Medulla oblongata (tissue), 1 donor: Measurements from ENCODE around the gene PAX2.
"Not testable (repeated sequence)": the region's sequence is repeated elsewhere in the genome, so short reads cannot be mapped to it uniquely, and the experiment has no call there.

Experiments
- DNase-seq: peaks from one replicate; pipeline ENCODE4 v3.0.0-alpha.2; 2015; ENCODE audit errors: extremely low spot score

Gene PAX2

DNA sequence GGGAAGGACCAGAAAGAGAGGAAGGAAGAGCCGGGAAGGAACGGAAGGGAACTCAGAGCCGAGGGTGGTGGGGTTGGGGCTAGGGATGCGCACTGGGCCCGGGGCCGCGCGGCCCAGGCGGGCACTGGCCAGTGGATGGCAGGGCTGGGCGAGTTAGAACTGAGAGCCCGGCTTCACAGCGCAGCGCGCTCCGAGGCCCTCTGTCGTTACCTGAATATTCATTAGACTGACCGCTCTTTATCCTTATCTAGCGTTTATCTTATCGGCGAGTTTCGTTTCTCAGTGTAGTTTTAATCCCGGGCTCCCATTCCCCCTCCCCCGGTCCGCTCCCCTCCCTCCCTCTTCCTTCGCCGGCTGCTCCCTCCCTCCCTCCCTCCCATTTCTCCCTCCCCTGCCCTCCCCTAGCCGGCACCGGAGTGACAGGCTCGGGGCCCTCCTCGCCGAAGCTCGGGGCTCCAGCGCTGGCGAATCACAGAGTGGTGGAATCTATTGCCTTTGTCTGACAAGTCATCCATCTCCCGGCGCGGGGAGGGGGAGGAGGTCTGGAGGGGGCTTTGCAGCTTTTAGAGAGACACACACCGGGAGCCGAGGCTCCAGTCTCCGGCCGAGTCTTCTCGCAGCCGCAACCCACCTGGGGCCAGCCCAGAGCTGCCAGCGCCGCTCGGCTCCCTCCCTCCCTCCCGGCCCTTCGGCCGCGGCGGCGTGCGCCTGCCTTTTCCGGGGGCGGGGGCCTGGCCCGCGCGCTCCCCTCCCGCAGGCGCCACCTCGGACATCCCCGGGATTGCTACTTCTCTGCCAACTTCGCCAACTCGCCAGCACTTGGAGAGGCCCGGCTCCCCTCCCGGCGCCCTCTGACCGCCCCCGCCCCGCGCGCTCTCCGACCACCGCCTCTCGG lies at the start of gene PAX2:
PAX2 (plus strand) TSS at position 596 of the 895 bp plus-strand sequence. CDS start 679 bp downstream, outside the sequence.
- DNase-seq, result no peak

DNA sequence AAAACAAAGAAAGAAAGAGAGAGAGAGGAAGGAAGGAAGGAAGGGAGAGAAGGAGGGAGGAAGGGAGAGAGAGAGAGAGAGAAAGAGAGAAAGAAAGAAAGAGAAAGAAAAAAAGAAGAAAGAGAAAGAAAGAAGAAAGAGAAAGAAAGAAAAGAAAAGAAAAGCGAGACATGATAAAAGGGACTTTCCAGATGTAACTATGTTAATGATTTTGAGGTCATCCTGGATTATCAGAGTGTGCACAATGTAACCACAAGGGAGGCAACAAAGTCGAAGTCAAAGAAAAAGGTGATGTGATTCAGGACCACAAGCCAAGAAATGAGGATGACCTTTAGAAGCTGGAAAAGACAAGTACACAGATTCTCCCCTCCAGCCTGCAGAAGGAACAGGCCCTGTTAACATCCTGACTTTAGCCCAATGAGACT lies 48.9 kb upstream of the PAX2 start:
- no peak for DNase-seq

GRCh38 chr10:100697070-100697469 lies 48.3 kb upstream of the PAX2 start:
- DNase-seq, result no peak

DNA sequence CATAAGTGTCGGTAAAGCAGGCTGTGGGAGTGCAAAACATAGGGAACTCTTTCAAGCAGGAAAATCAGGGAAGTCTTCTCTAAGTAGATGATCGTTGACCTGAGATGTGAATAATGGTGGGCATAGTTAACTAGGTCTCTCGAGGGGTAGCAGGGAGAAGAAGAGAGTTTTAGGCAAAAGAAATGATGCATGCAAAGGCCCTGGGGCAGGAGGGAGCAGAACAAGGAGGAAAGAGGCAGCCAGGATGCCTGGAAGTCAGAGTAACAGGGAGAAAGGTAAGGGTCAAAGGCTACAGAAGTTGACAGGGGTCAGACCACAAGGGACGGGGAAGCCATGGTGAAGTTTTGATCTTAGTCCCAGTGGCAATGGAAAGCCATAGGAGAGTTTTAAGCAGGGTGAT lies 47.8 kb upstream of the PAX2 start:
- no peak for DNase-seq

- DNase-seq, result not testable (repeated sequence)
Observed at GRCh38 chr10:100701704-100702103, 43.7 kb upstream of the PAX2 start.

DNA sequence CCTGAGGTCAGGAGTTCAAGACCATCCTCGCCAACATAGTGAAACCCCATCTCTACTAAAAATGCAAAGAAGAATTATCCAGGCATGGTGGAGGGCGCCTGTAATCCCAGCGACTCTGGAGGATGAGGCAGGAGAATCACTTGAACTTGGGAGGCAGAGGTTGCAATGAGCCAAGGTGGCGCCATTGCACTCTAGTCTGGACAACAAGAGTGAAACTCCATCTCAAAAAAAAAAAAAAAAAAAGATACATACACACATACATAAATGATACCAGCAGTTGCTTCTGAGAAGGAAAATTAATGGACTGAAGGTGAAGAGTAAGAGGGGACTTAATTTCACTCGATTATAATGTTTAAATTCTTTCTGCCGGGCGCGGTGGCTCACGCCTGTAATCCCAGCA lies 40.2 kb upstream of the PAX2 start:
- DNase-seq, result no peak

GRCh38 chr10:100707261-100707848 lies 38.0 kb upstream of the PAX2 start:
- no peak for DNase-seq

GRCh38 chr10:100709146-100710082 lies 36.0 kb upstream of the PAX2 start:
- no peak for DNase-seq

GRCh38 chr10:100710151-100710871 lies 35.1 kb upstream of the PAX2 start:
- no peak for DNase-seq

DNA sequence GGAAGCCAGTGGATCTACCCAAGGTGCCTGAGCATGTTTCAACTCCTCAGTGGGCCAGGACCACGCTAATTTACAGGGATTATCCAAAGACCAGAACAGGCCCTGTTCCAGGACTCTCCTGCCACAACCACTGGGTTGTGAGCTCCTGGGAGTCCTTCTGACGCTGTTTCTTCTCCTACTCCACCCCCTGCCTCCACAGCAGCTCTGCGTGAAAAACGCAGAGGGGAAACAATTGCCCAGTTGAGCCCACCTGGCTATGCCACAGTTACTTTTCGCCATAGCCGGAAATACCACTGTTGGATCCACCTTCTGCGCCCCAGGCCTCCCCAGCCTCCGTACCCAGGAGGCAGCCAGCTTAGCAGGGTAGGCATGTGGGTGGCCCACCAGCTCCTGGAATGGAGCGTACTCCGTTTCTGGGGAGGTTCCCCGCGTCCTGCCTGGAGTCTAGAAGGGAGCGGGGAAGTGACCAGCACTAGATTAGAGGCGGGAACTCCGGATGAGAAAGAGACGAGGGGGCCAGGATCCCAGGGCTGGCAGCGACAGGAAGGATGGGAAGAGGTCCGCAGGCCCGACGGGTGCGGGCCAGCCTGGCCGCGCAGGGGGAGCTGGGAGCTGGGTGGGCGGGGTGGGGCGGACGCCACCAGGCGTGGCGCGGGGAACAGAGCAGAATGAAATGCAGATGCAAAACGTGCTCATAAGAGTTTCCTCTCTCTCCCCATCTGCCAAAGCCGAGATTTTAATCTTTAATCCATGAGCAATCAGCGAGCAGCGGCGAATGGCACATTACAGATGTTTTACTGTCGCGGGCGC lies 32.1 kb upstream of the PAX2 start:
- DNase-seq, result no peak

DNA sequence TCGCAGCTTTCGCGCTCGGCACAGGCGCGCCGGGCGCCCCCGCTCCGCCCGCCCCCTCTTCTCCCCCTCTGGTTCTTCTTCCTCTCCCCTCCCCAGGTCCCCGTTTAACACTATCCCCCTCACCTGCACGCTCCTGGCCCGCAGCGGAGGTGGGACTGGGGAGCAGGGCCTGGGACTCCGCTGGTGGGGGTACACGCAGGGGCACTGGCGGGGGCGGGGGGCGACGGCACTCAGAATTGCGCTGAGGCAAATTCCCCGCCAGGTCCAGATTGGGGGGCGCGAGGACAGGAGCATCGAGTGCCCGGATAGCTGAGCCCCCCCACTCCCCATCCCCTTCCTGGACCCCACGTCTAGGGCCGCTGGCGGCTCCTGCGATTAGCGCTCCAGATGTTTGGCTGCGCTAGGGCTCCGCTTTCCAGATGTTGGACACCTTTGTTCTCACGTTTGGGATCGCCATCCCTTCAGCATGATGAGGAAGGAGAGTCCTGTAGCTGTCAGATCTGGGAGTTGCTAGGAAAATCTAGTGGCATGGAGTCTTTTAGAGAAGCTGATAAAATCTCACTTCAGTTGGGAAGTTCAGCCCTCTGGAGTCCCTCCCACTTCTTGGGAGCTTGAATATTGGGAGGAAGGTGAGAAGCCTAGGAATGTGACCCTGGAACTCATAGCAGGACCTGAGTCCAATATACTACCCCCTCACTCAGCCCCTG lies 31.4 kb upstream of the PAX2 start:
- DNase-seq, result no peak

- DNase-seq, result no peak
Observed at GRCh38 chr10:100714566-100714950, 30.8 kb upstream of the PAX2 start.

GRCh38 chr10:100715101-100715444 lies 30.3 kb upstream of the PAX2 start:
- DNase-seq, result no peak

DNA sequence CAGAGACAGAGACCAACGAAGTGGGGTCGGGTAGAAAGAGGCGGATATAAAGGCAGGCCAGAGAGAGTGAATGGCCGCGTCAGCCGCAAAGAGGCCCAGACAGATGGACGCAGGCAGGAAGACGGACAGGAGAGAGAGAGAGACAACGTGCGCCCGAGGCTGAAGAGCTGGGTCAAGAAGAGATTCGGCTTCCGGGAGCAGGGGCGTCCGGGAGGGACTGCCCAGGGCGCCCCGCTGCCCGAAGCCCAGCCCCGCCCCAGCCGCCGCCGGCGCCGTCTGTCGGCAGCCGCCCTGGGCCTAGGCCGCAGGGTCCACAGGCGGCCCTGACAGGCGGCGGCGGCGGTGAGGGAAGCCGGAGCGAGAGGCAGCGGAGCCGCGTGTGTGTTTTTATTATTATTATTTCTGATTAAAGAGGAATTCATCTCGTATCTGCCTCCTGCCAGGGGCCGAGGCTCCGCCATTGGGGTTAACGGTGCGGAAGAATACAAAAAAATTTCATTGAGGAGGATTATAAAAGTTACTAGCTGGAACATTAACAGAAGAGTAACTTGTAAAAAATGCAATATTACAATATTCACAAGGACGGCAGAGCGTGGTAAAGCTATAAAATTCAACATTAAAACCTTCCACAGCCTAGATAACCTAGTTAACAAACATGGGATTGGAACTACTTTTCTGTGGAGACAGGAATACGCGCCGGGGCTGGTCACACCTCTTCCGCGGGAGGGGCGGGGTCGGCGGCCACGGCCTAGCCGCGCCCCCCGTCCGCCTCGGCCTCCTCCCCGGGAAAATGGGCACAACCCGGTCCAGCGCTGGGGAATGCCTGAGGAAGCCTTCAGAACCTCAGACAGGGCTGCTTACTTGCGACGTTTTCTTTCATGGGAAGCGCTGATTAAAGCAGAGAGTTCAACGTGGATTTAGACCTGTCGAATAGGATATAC lies 29.7 kb upstream of the PAX2 start:
- DNase-seq, result no peak

DNA sequence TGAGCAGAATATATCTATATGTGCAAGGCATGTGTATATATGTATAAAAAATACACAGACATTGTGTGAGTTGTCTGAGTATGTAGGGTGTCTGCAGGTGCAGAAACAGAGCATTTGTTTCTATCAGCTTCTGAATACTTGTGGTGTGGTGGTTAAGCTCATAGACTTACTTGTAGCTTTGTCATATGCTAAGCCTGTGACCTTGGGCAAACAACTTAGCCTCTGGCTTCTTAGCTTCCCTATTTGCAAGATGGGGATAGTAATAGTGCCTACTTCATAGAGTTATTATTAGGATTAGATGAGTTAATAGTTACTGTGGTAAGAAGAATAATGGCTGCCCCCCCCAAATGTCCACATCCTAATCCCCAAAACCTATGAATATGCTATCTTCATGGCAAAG lies 28.2 kb upstream of the PAX2 start:
- no peak for DNase-seq

DNA sequence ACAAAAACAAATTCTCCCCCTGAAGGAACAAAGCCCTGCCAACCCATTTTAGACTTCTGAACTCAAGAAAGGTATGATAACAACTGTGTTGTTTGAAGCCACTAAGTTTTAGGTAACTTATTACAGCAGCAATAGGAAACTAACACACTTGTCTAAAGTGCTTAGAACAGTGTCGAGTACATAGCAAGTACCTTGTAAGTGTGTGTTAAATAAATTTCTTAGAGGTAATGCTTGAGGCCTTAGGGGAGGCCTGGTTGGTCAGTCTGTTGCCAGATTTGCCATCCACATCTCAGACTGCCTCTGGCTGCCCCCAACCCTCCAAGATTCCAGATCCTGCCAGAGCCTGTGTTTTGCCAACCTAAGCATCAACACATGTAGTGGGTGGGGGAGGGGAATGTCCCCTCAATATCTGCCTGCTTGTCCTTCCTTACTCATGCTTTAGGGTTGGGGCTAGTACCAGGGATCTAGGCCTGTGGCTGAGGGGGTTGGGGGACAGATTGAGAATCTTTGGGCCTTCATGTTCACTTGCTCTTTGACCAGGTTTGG lies 27.1 kb upstream of the PAX2 start:
- no peak for DNase-seq

DNA sequence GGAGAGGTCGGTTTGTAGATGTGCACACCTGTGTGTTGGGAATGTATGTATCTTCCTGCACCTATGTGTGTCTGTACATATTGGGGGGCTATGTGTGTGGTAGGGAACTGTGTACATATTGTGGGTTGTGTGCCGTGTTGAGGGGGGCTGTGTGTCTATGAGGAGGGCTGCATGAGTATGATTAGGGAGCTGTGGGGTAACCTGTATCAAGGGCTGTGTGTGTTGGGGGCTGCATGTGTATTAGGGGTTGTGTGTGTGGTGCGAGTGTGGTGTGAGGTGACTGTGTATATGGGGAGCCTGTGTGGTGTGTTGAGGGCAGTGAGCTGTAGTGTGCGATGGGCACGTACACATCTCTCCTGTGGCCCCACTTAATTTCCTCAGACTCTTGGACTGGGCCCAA lies 22.2 kb upstream of the PAX2 start:
- no peak for DNase-seq

DNA sequence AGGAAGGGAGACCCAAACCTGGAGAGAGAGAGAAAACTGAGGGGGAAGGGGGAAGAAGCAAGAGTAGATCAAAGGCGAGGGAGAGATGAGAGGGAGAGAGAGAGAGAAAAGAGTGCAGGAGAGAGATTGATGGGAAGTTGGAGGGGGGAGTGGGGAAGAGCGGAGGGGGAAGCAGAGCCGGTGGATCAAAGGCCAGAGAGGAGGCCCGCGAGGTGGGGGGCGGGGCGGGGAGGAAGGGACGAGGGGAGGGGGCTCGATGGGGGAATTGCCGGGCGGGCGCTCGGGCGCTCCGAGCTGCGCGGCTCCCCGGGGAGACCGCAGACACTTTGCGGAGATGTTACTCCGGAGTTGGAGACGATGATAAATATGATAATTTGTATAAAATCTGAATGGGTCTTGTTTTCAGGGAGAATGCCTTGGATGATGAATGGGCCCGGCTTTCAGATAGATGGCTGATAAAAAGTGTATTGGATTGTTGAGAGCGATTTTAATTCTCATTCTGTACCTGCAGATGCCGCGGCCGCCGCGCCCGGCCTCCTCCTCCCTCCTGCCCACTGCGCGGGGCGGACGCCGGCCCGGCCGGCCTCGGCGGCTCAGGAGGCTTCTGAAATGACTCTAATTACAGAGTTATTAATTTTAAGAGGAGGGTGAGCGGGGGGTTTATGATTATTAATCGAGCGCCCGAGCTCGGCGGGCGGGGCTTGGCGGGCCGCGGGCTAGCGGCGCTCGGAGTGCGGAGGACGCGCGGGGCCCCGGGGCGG lies 21.4 kb upstream of the PAX2 start:
- DNase-seq, result no peak
